Upper lobe of left lung (tissue), 6 donors: Measurements from ENCODE around the gene PDE6A. TPM values are rescaled to one million over a fixed set of nuclear protein-coding genes. Genes with fewer than 3 reads are reported as not detected.
A peak's percentile ranks its signal among the peaks of the same experiment; 100 is the strongest.

ENCODE experiments used
- ATAC-seq, 2 donors: fragments of 200-7000 bp; cut with Tn5 transposase; one replicate each; pipeline ENCODE4 v1.9.1; 2022; ENCODE audit warnings: mild to moderate bottlenecking in 2 of 2, moderate library complexity in 2 of 2; ENCODE audit not compliant: low FRiP score in 2 of 2
- DNase-seq, 2 donors: peaks; one replicate each; pipeline ENCODE4 v3.0.0-alpha.2; 2019 to 2020
- H3K27ac ChIP-seq, 4 donors: fragments of 200-600 bp; sonication (generic); one replicate each; pipeline ENCODE4 v1.5.1; 2016 to 2019
- H3K27me3 ChIP-seq, 4 donors: fragments of 200-600 bp; sonication (generic); one replicate each; pipeline ENCODE4 v1.5.1; 2017 to 2019
- H3K36me3 ChIP-seq, 4 donors: fragments of 200-600 bp; sonication (generic); one replicate each; pipeline ENCODE4 v1.5.1; 2016 to 2019
- H3K4me1 ChIP-seq, 4 donors: fragments of 200-600 bp; sonication (generic); one replicate each; pipeline ENCODE4 v1.5.1; 2018 to 2019
- H3K4me3 ChIP-seq, 4 donors: fragments of 200-600 bp; sonication (generic); one replicate each; pipeline ENCODE4 v1.5.1; 2017 to 2019; ENCODE audit warnings: mild to moderate bottlenecking in 2 of 4, moderate library complexity in 1 of 4
- H3K9me3 ChIP-seq, 4 donors: fragments of 200-600 bp; sonication (generic); one replicate each; pipeline ENCODE4 v1.5.1; 2018 to 2019
- EP300 ChIP-seq, 4 donors: sonication (generic); formaldehyde crosslinking; IDR thresholded peaks; one replicate each; pipeline ENCODE4 v1.5.1; 2017; ENCODE audit warnings: antibody characterized with exemption in 4 of 4, control low read depth in 2 of 4
- POLR2A ChIP-seq, 4 donors: fragments of 450-650 bp; IDR thresholded peaks; one replicate each; pipeline ENCODE4 v1.5.1; 2016 to 2017; ENCODE audit warnings: antibody characterized with exemption in 4 of 4, mild to moderate bottlenecking in 2 of 4
- POLR2AphosphoS5 ChIP-seq, 2 donors: sonication (generic); formaldehyde crosslinking; IDR thresholded peaks; one replicate each; pipeline ENCODE4 v1.5.1; 2017; ENCODE audit warnings: antibody characterized with exemption in 2 of 2
- WGBS, 2 donors: methylation state at CpG; one replicate each; pipeline ENCODE4 v1.1.5; 2017 to 2018; 5-methylcytosine and 5-hydroxymethylcytosine counted together
- total RNA-seq, 6 donors: library from RNA; depleted of rRNA in 4 of 6; stranded (reverse); fragments of >200 nt in 4 of 6; gene quantifications; one replicate each; pipeline versions ENCODE4 v1.1.0 to v1.2.1, GENCODE V29; 2016 to 2021
- TF ChIP-seq, protein P1 (sequence below), 6 experiments: fragments of 450-650 bp in 4 of 6; fragments of 200-600 bp in 2 of 6; sonication (generic) in 2 of 6; IDR thresholded peaks; one replicate each; pipeline ENCODE4 v1.5.1; 2016 to 2019; ENCODE audit warnings: antibody characterized with exemption in 6 of 6
- donor health status: DM: no; HTN: no; CAD: no; lungs with moderate emphysema.
- donor health status: DM: no; HTN: yes; CAD: no; lungs with severe emphysema.

The PDE6A gene
- total RNA-seq, 6 donors from 2014 or later: not detected

DNA sequence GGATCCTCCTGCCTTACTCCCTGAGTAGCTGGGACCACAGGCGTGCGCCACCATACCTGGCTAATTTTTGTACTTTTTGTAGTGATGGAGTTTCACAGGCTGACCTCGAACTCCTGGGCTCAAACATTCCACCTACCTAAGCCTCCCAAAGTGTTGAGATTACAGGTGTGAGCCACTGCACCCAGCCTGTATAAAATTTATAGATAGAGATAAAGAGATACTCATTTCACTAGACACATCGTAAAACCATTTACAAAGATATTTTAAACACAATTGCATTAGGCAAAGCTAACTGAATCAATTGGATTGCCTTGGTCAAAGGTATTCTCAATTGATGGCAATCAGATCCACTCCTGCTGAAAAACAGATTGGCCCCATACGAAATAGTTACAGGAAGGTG is 52.0 kb downstream of the PDE6A start:
- Histone ChIP-seq H3K27ac (no peak overlapping the region), H3K36me3 (no peaks in the 10 kb centered on the region), H3K9me3 (no peaks in the 10 kb centered on the region), H3K27me3 (no peaks in the 10 kb centered on the region), H3K4me3 (no peak overlapping the region), H3K4me1 (peaks cover 0 to 3% (median 1%) of the 10 kb centered on the region in 4 donors)
- TF ChIP-seq POLR2AphosphoS5 (IDR thresholded peaks at IDR 0.05) (no peak), EP300 (IDR thresholded peaks at IDR 0.05) (no peak), POLR2A (IDR thresholded peaks at IDR 0.05) (no peak)
- TF ChIP-seq, protein P1, sequence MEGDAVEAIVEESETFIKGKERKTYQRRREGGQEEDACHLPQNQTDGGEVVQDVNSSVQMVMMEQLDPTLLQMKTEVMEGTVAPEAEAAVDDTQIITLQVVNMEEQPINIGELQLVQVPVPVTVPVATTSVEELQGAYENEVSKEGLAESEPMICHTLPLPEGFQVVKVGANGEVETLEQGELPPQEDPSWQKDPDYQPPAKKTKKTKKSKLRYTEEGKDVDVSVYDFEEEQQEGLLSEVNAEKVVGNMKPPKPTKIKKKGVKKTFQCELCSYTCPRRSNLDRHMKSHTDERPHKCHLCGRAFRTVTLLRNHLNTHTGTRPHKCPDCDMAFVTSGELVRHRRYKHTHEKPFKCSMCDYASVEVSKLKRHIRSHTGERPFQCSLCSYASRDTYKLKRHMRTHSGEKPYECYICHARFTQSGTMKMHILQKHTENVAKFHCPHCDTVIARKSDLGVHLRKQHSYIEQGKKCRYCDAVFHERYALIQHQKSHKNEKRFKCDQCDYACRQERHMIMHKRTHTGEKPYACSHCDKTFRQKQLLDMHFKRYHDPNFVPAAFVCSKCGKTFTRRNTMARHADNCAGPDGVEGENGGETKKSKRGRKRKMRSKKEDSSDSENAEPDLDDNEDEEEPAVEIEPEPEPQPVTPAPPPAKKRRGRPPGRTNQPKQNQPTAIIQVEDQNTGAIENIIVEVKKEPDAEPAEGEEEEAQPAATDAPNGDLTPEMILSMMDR (IDR thresholded peaks at IDR 0.05): no peak
- no peak for DNase-seq
- 92 to 96% methylated on average over 5 of the region's 5 CpGs for WGBS, 2 donors
- ATAC-seq: no peak

DNA sequence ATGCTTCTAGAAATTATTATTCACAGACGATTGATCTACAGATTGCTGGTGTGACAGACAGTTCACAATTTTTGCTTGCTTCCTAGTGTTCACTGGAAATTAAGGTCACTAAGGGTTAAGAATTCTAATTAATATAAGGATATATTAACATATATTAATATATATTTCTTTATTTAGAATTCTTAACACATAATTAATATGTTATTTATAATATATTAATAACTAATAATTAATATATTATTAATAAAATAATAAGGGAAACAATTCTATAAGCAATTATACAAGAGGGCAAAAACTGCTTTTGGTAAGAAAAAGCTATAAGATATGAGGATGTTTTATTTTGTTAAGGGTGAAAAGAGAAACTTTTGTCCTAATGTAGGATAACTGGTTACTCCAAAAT is 56.3 kb downstream of the PDE6A start:
- no peaks in the 10 kb centered on the region for H3K36me3 ChIP-seq
- no peaks in the 10 kb centered on the region for H3K9me3 ChIP-seq
- H3K4me3 ChIP-seq: no peak overlapping the region
- WGBS, 2 donors: 81 to 84% methylated on average over 1 of the region's 1 CpG
- no peak for DNase-seq
- no peak for TF ChIP-seq POLR2AphosphoS5 (IDR thresholded peaks at IDR 0.05)
- no peak for TF ChIP-seq POLR2A (IDR thresholded peaks at IDR 0.05)
- TF ChIP-seq, protein P1 (IDR thresholded peaks at IDR 0.05): no peak
- no peak for TF ChIP-seq EP300 (IDR thresholded peaks at IDR 0.05)
- no peaks in the 10 kb centered on the region for H3K27me3 ChIP-seq
- H3K27ac ChIP-seq: no peak overlapping the region
- H3K4me1 ChIP-seq: peaks cover 0 to 9% (median 2%) of the 10 kb centered on the region in 4 donors
- no peak for ATAC-seq

DNA sequence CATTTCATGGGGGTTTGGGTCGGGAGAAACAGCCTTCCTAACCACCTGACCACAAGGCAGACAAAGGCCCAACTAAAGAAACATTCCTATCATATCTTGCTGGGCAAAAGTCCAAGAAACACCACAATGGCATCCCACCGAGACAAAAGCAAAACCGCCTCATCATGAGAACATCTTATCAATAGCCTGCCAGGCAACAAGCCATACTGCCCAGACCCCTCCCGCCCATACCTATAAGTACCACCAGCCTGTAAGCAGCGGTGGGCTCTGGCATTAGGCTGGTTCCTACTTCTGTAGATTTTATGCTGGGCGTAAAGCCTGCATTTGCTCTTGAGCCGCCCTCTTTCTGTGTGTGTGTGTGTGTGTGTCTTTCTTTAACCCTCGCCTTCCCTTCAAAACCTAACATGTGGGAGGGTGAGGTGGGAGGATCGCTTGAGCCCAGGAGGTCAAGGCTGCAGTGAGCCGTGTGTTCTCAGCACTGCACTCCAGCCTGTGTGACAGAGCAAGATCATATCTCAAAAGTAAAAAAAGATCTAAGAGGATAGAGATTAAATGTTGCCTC is 56.9 kb downstream of the PDE6A start:
- no peaks in the 10 kb centered on the region for H3K36me3 ChIP-seq
- H3K4me1 ChIP-seq: peaks cover 0 to 9% (median 2%) of the 10 kb centered on the region in 4 donors
- no peaks in the 10 kb centered on the region for H3K9me3 ChIP-seq
- no peak overlapping the region for H3K4me3 ChIP-seq
- 26 to 42% methylated on average over 7 to 10 of the region's 10 CpGs for WGBS, 2 donors
- H3K27ac ChIP-seq: peak overlapping the region in 1 of 4 donors; percentile 49
- DNase-seq: no peak
- no peak for ATAC-seq
- no peak for TF ChIP-seq EP300 (IDR thresholded peaks at IDR 0.05)
- TF ChIP-seq POLR2A (IDR thresholded peaks at IDR 0.05): no peak
- TF ChIP-seq POLR2AphosphoS5 (IDR thresholded peaks at IDR 0.05): no peak
- TF ChIP-seq, protein P1 (IDR thresholded peaks at IDR 0.05): no peak
- H3K27me3 ChIP-seq: no peaks in the 10 kb centered on the region

DNA sequence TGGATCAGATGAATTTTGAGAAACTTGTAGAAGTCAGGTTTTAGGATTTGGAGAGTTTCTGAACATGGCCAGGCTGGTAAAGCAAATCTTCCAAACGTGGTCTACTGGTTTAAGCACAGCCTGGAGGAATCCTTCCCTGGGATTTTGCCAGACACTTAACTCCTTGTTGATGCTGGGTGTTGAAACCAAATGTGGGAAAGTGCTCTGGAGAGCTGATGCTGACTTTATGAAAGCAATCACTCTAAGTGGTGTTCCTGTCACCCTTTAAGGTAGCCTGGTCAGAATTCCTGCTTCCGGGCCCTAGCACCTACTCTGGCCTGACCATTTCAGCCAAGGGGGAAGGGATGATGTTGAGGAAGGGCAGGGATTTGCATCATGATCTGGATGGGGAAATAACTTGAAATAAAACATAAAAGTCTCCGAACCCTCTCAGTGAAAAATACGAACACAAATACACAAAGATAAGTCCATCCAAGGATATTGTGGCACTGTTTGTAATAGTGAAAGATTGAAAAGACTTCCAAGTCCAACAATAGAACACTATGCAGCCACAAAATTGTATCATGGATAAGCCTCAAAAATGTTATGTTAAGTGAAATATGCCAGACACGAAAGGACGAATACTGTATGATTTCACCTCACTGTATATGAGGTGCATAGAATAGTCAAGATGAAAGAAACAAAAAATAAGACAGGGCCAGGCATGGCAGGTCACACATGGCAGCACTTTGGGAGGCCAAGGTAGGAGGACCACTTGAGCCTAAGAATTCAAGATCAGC is 57.7 kb downstream of the PDE6A start:
- Histone ChIP-seq H3K4me3 (no peak overlapping the region), H3K27me3 (no peaks in the 10 kb centered on the region), H3K4me1 (peaks cover 0 to 9% (median 2%) of the 10 kb centered on the region in 4 donors), H3K36me3 (no peaks in the 10 kb centered on the region), H3K27ac (no peak overlapping the region), H3K9me3 (no peaks in the 10 kb centered on the region)
- ATAC-seq: peak in 1 of 2 donors; percentile 62
- peak in 1 of 2 donors; percentile 59 for DNase-seq
- no peak for TF ChIP-seq EP300 (IDR thresholded peaks at IDR 0.05)
- TF ChIP-seq, protein P1 (IDR thresholded peaks at IDR 0.05): no peak
- TF ChIP-seq POLR2AphosphoS5 (IDR thresholded peaks at IDR 0.05): no peak
- no peak for TF ChIP-seq POLR2A (IDR thresholded peaks at IDR 0.05)
- 76 to 84% methylated on average over 6 of the region's 6 CpGs for WGBS, 2 donors
